NCI-H2196 (cell line): ENCODE results near the gene PTPA.

Experiments
- DNase-seq: peaks from one replicate; lab custom pipeline; 2025; ENCODE audit not compliant: unreplicated experiment; lab: John Stamatoyannopoulos, UW

The PTPA gene

DNA sequence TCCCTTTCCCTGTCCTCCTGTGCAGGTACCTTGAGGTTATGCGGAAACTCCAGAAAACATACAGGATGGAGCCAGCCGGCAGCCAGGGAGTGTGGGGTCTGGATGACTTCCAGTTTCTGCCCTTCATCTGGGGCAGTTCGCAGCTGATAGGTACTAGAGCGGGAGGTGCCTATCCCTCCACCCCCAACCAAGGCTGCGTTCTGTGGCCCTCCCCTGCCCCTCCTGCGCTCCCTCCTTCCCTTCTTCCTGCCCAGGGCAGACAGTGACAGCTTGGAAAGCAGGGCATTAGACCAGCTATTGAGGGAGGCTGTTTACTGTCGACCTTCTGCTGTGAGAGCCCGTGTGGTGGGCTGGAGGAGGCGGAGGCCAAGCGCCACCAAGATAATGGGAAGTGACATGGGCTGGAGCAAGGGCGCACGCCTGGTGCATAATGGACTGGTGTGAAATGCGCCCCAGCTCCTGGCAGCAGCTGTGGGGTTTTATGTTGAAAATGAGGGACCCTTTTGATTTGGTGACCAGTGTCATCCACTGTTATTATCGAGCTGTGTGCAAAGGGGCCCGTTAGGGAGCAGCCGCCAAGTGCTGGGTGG lies 25.3 kb downstream of the PTPA start:
- DNase-seq: no peak

DNA sequence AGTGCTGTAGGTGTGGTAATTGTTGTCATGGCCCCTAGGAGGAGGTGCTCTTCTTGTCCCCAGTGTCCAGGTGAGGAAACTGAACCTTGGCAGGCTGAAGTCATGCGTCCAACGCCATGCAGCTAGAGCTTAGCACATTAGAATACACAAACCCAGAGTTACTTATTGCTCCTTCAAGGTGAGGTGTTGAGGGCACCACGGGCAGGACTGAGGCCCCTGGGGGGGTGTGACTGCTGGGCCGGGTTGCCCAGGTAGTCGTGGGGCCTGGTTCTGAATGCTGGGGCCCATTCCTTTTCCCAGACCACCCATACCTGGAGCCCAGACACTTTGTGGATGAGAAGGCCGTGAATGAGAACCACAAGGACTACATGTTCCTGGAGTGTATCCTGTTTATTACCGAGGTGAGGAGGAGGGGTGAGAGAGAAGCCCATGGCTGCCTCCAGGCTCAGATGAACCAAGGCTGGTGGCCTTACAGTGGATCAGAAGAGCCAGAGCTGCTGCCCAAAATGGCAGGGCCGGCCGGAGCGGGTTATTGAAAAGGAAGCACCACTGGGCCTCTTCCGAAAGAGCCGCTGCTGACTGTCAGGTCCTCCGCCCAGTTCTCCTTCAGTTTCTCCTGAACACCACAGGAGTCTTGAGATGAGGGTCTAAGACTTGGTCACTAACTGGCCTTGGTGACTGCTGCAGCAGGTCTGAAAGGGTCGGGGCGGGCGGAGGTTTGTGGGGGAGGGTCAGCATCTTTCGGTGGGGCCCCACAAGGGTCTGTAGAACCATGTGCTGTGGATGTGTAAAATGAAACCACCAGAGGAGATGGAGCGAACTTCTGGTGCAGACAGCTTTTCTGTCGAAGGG lies 26.3 kb downstream of the PTPA start:
- no peak for DNase-seq

GRCh38 chr9:129138144-129138462 lies 26.9 kb downstream of the PTPA start:
- no peak for DNase-seq

GRCh38 chr9:129138476-129139232 lies 27.4 kb downstream of the PTPA start:
- no peak for DNase-seq

GRCh38 chr9:129139233-129139992 lies 28.2 kb downstream of the PTPA start:
- peak; percentile 91 for DNase-seq

- peak; percentile 86 for DNase-seq
These were observed 28.8 kb downstream of the PTPA start for GRCh38 chr9:129139993-129140396.

DNA sequence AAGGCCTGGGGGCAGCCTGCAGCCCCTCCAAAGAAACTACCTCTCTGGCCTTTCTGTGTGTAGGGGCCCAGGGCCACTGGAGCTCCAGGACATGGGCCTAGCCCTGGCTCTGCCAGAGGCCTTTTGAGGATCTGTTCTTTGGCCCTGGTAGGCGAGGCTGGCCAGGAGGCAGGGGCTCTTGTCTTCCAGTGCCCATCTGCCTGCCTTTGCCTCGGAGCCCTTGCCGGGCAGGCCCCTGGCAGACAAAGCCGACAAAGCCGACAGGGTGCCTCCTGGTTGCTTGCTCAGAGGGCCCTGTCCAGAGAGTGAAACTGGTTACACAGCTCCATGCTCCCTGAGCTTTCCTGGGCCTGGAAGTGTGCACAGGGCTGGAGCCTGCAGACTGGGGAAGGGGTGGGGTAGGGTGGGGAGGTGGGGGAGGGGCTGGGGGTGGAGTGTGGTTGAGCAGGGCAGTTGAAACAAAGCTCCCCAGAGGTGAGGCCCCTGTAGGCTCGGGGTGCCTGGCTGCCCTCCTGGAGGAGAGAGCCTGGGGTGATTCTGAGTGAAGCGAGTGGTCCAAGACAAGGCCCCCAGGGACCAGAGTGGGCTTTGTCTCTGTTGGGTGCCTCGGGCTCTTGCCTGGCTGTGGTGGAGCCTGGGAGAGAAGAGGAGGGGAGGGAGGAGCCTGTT lies 29.3 kb downstream of the PTPA start:
- DNase-seq: no peak

DNA sequence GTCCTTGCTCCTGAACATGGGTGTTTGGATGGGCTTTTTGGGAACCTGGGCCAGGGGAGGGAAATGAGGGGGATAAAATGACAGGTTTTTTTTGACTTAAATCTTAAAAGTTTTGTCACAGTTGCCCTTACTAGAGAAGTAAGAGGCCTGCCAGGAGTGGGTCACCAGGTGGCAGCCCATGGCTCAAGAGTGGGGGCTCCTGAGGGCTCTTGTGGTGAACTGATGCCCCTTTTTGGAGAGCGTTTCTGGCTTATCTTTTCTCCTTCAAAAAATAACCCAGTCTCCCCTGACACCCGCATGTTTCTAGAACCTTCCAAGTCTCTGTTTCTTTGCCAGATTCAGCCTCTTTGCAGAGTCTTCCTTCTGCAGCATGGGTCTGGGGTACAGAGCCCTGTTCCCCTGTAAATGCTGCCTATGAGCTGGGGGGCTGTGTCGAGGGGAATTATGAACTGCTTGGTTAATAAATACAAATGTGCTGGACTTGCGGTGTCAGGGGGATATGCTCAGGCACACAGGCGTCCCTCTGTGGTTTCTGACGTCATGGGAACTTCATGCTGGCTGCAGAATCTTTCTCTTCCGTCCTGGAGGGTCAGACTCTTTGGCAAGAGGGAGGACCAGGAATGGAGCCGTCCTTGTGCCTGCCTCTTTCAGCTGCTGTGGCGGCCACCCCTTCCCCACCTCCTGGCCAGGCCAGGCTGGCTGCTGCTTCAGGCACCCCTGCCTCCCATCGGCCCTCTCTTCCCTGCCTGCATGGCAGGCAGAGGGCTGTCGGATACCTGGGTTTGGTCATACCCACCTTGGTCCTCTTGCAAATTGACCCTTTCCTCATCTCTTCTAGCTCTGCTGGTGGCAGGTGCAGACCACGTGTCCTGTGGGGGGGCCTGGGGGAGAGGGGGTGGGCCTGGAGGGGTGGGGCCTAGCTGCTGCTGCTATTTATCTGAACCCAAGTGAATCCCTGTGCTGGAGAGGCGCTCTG lies 30.1 kb downstream of the PTPA start:
- DNase-seq: no peak

- DNase-seq: no peak
These were observed 31.1 kb downstream of the PTPA start for GRCh38 chr9:129142138-129142935.

DNA sequence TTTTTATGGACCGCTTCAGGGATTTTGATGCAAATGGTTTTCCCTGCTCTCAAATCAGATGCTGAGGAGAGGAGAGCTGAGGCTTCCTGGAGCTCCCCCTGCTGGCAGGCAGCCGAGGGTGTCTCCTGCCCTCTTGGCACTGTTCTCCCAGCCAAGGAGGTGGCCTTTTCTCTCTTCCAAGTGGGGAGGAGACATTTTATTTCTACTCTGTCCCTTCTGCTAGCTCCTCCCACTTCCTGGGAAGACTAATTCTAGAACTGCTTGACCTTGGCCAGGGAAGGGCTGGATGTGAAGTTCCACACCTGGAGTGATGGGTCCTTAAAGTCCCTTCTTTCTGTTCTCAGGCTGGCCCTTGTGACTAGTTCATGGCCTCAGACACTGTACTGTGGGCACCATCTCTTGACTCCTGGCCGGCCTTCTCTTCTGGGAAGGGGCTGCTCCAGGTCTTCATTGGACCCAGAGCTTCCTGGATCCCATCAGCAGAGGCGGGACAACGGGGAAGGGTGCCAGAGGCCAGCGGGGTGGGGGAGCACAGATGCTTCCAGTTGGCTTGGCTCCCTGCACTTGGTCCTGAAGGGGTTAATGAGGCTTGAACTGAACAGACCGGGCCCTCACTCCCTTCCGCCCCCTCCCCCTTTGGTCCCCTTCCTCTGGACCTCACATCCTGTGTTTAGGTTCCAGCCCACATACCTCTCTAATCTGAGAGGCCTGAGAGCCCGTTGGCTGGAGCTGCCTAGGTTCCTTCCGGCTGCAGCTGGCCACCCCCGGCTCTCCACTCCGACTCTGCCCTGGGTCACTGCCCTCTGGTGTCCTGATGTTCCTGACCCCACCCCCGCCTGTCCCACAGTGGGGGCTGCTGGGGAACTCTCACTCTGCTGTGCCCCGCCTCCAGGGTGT lies 32.1 kb downstream of the PTPA start:
- DNase-seq: peak; percentile 85

- DNase-seq: no peak
These were observed 34.1 kb downstream of the PTPA start for GRCh38 chr9:129145316-129145715.

- no peak for DNase-seq
These were observed 34.7 kb downstream of the PTPA start for GRCh38 chr9:129145841-129146292.

GRCh38 chr9:129146441-129146941 lies 35.3 kb downstream of the PTPA start:
- DNase-seq: no peak

DNA sequence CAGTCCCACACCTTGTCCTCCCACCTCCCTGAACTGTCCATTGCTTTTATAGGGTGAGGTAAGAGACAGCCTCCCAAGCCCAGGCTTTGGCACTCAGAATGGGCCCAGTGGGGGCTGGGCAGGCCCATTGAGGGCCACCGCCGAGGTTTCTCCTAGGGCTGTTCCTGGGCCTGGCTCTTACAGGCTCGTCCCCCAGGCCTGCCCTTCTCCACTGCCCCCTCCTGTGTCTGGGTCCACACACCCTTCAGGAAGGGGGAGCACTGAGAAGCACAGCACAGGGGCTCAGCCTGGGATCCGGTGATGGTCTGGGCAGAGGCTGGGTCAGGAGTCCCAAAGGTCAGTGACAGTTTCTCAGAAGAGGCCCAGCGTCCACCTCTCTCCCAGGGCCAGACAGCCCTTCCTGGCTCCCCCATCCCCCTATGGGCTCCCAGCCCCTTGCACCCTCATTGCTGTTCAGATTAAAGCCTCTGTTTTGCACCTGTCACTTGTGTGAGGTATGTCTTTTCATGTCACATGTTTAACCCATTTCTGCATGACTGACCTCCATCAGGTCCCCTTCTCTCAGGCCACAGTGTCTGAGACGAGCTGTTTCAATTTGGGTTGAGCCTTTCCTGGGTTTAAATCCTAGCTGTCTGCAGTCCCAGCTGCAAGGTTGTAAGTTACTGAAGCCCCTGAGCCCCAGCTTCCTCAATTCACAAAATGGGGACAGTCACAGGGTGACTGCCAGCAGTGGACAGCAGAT lies 37.4 kb downstream of the PTPA start:
- no peak for DNase-seq

DNA sequence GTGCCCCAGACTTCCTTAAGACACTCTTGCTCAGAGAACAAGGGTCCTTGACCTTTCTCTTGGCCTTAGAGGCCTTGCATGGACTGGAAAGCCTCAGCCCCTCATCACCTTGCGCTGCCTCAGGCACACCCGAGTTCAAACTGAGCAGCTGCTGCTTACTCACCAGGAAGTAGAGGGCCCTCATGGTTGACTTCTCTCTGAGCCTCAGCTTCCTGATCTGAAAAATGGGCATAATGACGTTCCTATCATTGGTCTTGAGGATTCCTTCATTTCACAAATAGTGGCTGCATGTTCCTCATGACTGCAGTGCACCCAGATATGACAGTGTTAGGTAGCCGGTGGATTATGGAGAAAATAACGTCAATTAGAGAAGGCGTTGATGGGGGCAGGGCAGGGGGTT lies 38.2 kb downstream of the PTPA start:
- no peak for DNase-seq

GRCh38 chr9:129150122-129150521 lies 38.9 kb downstream of the PTPA start:
- DNase-seq: no peak

DNA sequence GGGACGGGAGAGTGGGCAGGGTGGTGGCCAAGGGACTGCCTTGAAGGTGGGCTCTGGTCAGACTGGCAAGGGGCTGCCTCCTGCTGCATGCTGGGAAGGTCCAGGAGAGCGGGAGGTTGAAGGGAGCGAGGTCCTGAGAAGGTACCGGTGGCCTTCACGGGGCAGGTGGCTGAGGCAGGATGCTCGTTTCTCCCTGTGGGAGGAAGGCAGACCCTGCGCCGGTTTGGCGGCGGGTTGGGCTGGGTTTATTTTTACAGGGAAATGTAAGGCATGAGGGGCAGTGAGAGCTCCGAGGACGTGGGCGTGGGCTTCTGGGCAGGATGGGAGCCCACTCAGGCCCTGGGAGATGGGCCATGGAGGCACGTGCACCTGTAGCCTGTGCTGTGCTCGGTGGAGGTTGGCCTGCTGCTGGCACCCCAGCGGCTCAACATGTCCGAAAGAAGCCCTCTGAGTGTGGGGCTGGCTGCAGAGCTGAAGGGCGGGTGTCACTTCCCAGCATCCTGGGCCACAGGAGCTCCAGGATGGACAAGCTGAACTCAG lies 39.5 kb downstream of the PTPA start:
- no peak for DNase-seq
